Transverse colon (tissue), 4 donors: ENCODE data around the gene PITPNC1. TPM values are rescaled to one million over a fixed set of nuclear protein-coding genes. Genes with fewer than 3 reads are reported as not detected.
A peak's percentile ranks its signal among the peaks of the same experiment; 100 is the strongest.

Experiments
- DNase-seq: peaks from one replicate; pipeline ENCODE4 v3.0.0-alpha.2; 2019
- H3K27ac ChIP-seq, 4 donors: fragments of 200-600 bp; sonication (generic); 2 replicates each; pipeline ENCODE4 v1.5.1; 2016 to 2018; ENCODE audit warnings: inconsistent platforms in 4 of 4
- H3K27me3 ChIP-seq: fragments of 200-600 bp; sonication (generic); 2 replicates; pipeline ENCODE4 v1.5.1; 2017; ENCODE audit warnings: inconsistent platforms
- H3K36me3 ChIP-seq, 4 donors: fragments of 200-600 bp; sonication (generic); 2 replicates each; pipeline ENCODE4 v1.5.1; 2017 to 2019; ENCODE audit warnings: inconsistent platforms in 4 of 4
- H3K4me1 ChIP-seq, 4 donors: fragments of 200-600 bp; sonication (generic); 2 replicates each; pipeline ENCODE4 v1.5.1; 2017 to 2020; ENCODE audit warnings: inconsistent platforms in 4 of 4
- H3K4me3 ChIP-seq, 4 donors: fragments of 200-600 bp; sonication (generic); 1 replicate in 1 of 4; 2 replicates in 3 of 4; pipeline versions ENCODE4 v1.5.1 to v1.6.1; 2017 to 2019; ENCODE audit warnings: inconsistent platforms in 4 of 4
- H3K9me3 ChIP-seq, 2 donors: fragments of 200-600 bp; sonication (generic); 2 replicates each; pipeline ENCODE4 v1.5.1; 2017 to 2019; ENCODE audit warnings: inconsistent platforms in 2 of 2
- CTCF ChIP-seq, 5 experiments: fragments of 200-600 bp in 3 of 5; fragments of 450-650 bp in 2 of 5; sonication (generic) in 3 of 5; IDR thresholded peaks; 1 replicate in 2 of 5; 2 replicates in 3 of 5; pipeline ENCODE4 v1.5.1; 2016 to 2017; ENCODE audit warnings: antibody characterized with exemption in 5 of 5, inconsistent platforms in 3 of 5, mild to moderate bottlenecking in 2 of 5, moderate library complexity in 1 of 5
- EP300 ChIP-seq: sonication (generic); formaldehyde crosslinking; IDR thresholded peaks from one replicate; pipeline ENCODE4 v1.6.1; 2017; ENCODE audit warnings: antibody characterized with exemption, low read depth
- POLR2A ChIP-seq: fragments of 450-650 bp; IDR thresholded peaks from one replicate; pipeline ENCODE4 v1.6.1; 2016; ENCODE audit warnings: antibody characterized with exemption, mild to moderate bottlenecking, moderate library complexity
- POLR2AphosphoS5 ChIP-seq, 3 donors: sonication (generic); formaldehyde crosslinking; IDR thresholded peaks; one replicate each; pipeline ENCODE4 v1.6.1; 2016; ENCODE audit warnings: antibody characterized with exemption in 3 of 3
- WGBS, 2 donors: methylation state at CpG; one replicate each; pipeline ENCODE4 v1.1.5; 2018; ENCODE audit warnings: low coverage in 1 of 2; 5-methylcytosine and 5-hydroxymethylcytosine counted together
- in situ Hi-C, 4 donors: fragments of 200-750 bp; cut with MboI; loops; one replicate each; pipeline versions ENCODE4 v1.15.0 to v1.15.1; 2017; ENCODE audit warnings: low sequenced_read_pairs in 3 of 4, low pct_ligation_motif_present in 1 of 4, low pct_unique_long_range_greater_than_20kb in 1 of 4
- intact Hi-C: fragments of 100-400 bp; cut with DNase I; formaldehyde crosslinking; loops from one replicate; pipeline ENCODE4 v1.15.1; 2023; ENCODE audit warnings: low total_unique reads
- total RNA-seq, 4 donors: library from RNA; depleted of rRNA; stranded (reverse); fragments of >200 nt; gene quantifications; one replicate each; pipeline ENCODE4 v1.1.0, GENCODE V29; 2016

PITPNC1 gene
- total RNA-seq, 4 donors from 2014 or later: 1.6 to 10.3 (median 4.0) TPM

- H3K27me3 ChIP-seq: no peaks in the 10 kb centered on the region
- in situ Hi-C loops (no loop called here), intact Hi-C loops (no loop called here)
- H3K27ac ChIP-seq: no peak overlapping the region
- H3K36me3 ChIP-seq: no peaks in the 10 kb centered on the region
- 98 to 100% methylated on average over 3 of the region's 3 CpGs for WGBS, 2 donors
- DNase-seq: no peak
- peaks cover 0 to 12% (median 2%) of the 10 kb centered on the region in 4 donors for H3K4me1 ChIP-seq
- no peak for TF ChIP-seq POLR2AphosphoS5 (IDR thresholded peaks at IDR 0.05)
- no peak for TF ChIP-seq POLR2A
- H3K4me3 ChIP-seq: no peak overlapping the region
- H3K9me3 ChIP-seq: no peaks in the 10 kb centered on the region
Observed at GRCh38 chr17:67518876-67519275, 141.8 kb downstream of the PITPNC1 start.

GRCh38 chr17:67519801-67520251 is 142.7 kb downstream of the PITPNC1 start:
- peaks cover 0 to 12% (median 2%) of the 10 kb centered on the region in 4 donors for H3K4me1 ChIP-seq
- in situ Hi-C loops (no loop called here), intact Hi-C loops (no loop called here)
- no peaks in the 10 kb centered on the region for H3K36me3 ChIP-seq
- 69 to 80% methylated on average over 2 to 5 of the region's 5 CpGs for WGBS, 2 donors
- no peaks in the 10 kb centered on the region for H3K9me3 ChIP-seq
- DNase-seq: no peak
- peak overlapping the region; percentile 10 to 41 (median 32) for H3K27ac ChIP-seq
- H3K4me3 ChIP-seq: no peak overlapping the region
- no peak for TF ChIP-seq EP300
- no peaks in the 10 kb centered on the region for H3K27me3 ChIP-seq

GRCh38 chr17:67520252-67520906 is 143.3 kb downstream of the PITPNC1 start:
- Histone ChIP-seq H3K4me3 (no peak overlapping the region), H3K9me3 (no peaks in the 10 kb centered on the region), H3K27ac (peak overlapping the region; percentile 10 to 41 (median 32)), H3K4me1 (peaks cover 0 to 9% (median 2%) of the 10 kb centered on the region in 4 donors), H3K27me3 (no peaks in the 10 kb centered on the region), H3K36me3 (no peaks in the 10 kb centered on the region)
- 50 to 66% methylated on average over 12 to 13 of the region's 13 CpGs for WGBS, 2 donors
- peak; percentile 13 for DNase-seq
- no peak for TF ChIP-seq CTCF (IDR thresholded peaks at IDR 0.05)
- no peak for TF ChIP-seq EP300
- no peak for TF ChIP-seq POLR2AphosphoS5 (IDR thresholded peaks at IDR 0.05)
- intact Hi-C loops (no loop called here), in situ Hi-C loops (no loop called here)

GRCh38 chr17:67520916-67521774 is 144.1 kb downstream of the PITPNC1 start:
- Histone ChIP-seq H3K27ac (peak overlapping the region in 2 of 4 donors; percentile 10 to 41), H3K4me3 (no peak overlapping the region)
- in situ Hi-C loops: no loop called here

More at GRCh38 chr17:67520916-67521774, 144.1 kb downstream of the PITPNC1 start:
- TF ChIP-seq CTCF (IDR thresholded peaks at IDR 0.05): no peak
- TF ChIP-seq POLR2AphosphoS5 (IDR thresholded peaks at IDR 0.05): no peak
- TF ChIP-seq EP300: no peak
- no peak for TF ChIP-seq POLR2A
- no peaks in the 10 kb centered on the region for H3K9me3 ChIP-seq
- H3K4me1 ChIP-seq: peaks cover 0 to 7% (median 2%) of the 10 kb centered on the region in 4 donors
- H3K27me3 ChIP-seq: no peaks in the 10 kb centered on the region
- DNase-seq: no peak
- intact Hi-C loops: no loop called here
- no peaks in the 10 kb centered on the region for H3K36me3 ChIP-seq
- WGBS, 2 donors: 75 to 80% methylated on average over 9 to 10 of the region's 10 CpGs
